Coronary artery (tissue), 2 donors: ENCODE data around the gene PLA2G4E.

Experiments used
- DNase-seq: peaks from one replicate; pipeline ENCODE4 v3.0.0-alpha.2; 2017; ENCODE audit warnings: low spot score
- H3K27ac ChIP-seq, 2 donors: fragments of 200-600 bp; sonication (generic); one replicate each; pipeline ENCODE4 v1.5.1; 2016 to 2019
- H3K4me3 ChIP-seq: fragments of 200-600 bp; sonication (generic); 2 replicates; pipeline ENCODE4 v1.5.1; 2016; ENCODE audit warnings: mild to moderate bottlenecking, moderate library complexity
- CTCF ChIP-seq: fragments of 200-600 bp; sonication (generic); IDR thresholded peaks from one replicate; pipeline ENCODE4 v1.5.1; 2019; ENCODE audit warnings: antibody characterized with exemption

PLA2G4E gene

DNA sequence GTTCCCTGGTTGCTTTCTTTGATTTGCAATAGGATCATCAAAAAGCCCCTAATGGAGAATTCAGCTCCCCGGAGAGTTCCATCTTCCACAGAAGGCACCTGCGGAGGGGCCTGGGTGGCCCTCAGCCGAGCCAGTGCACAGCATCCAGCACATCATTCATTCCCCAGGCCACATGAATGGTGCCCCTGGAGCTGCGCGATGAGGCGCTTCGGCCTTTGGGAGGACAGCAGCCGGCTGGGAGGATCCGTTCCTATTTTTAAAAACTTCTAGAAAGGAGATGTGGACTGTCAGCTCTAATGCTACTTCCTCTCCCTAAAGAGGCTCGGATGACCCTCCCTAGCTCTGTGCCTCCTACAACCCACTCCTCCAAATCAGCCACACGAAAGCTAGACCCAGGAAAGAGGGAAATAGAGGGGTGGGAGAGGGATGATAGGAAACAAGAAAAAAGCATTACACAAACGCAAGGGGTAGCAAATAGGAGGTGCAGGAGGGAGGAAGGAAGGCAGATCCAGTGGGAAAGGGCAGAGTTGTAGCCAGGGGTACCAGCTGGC lies 68.8 kb downstream of the PLA2G4E start:
- no peak for DNase-seq
- H3K27ac ChIP-seq, result peak overlapping the region in 1 of 2 donors; percentile 57
- TF ChIP-seq CTCF, result no peak
- no peak overlapping the region for H3K4me3 ChIP-seq

DNA sequence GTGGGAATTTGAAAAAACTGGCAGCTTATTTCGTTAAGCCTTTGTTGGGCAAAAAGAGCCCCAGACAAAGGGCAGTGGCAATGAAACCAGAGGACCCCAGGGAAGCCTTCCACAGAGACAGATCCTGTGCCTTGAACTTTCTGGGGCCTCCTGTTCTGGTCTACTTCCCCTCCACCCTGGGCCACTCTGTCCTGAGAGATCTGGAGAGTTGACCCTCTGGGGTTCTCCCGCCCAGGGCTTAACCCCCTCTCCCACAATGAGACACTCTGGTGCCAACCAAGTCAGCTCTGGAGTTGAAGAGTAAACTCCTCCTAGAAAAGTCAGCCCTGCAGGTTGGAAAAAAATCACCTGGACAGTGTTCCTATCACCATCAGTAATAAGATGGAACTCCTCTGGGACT lies 69.3 kb downstream of the PLA2G4E start:
- DNase-seq, result peak; percentile 61
- H3K4me3 ChIP-seq, result no peak overlapping the region
- no peak for TF ChIP-seq CTCF
- peak overlapping the region in 1 of 2 donors; percentile 57 for H3K27ac ChIP-seq

DNA sequence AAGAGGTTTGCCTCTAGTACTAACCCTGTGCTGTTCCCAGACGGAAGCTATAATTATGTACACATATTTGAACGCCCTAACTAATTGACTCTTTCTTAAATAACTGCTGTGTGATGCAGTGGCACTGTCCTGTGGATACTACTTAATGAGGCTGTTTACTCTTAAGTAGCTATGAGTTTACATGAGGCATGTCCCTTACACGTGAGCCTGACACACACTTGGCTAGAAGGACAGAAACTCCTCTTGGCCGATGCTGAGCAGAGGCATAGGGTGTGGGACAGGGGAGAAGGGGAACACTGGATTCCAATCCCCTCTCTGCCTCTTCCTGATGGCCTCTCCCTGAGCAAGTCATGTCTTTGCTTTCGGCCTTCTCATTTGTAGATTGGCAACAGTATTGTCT lies 70.4 kb downstream of the PLA2G4E start:
- H3K4me3 ChIP-seq, result no peak overlapping the region
- TF ChIP-seq CTCF, result no peak
- H3K27ac ChIP-seq, result peak overlapping the region; percentile 43 to 58
- no peak for DNase-seq

DNA sequence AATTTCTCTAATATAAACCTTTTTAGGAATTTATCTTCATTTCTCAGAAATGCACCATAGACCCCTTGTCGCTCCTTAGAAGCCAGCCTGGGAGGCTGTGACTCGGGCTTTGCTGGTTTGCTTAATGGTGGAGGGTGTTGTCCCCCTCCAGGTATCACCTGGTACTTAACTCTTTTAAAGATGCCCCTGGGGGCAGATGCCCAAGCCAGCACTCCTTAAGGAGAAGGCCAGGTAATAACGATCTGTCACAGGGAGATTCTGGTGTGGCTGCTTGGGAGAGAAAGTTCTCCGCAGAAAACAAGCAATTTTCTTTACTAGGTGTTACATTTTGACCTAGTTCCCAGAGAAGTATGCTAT lies 70.7 kb downstream of the PLA2G4E start:
- Histone ChIP-seq H3K27ac (peak overlapping the region; percentile 43 to 58), H3K4me3 (no peak overlapping the region)
- no peak for TF ChIP-seq CTCF
- DNase-seq, result no peak

DNA sequence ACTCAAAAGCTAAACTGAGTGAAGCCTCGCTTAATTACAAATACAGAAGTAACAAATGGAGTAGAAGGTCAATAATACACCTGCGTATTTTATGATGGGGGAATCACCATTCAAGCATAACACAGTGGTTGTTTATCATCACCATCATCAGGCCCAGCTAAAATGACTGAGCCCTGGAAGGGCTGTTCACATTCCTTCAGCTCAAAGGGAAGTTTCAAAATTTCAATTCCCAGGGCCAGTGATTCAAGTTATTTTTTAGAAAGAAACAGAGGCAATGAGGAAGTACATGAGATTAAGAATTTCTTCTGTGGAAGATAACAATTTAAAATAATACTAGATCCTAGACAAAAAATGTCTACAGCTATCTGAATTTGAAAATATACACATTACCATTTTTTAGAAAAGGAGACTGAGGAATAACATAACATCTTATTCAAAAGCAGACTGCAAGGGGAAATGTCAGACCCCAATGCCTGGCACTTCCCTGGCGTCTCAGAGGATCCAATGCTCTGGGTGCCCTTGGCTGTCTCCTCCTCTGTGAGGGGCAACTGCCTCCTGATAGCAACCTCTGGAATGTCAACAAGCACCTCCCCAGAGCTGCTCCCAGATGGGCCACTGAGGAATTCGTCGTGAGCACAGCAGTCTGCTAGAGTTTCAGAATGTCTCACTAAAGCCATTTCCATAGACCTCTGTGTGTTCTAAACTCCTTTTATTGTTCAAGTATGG lies 71.3 kb downstream of the PLA2G4E start:
- H3K27ac ChIP-seq, result peak overlapping the region; percentile 43 to 58
- TF ChIP-seq CTCF, result no peak
- DNase-seq, result peak; percentile 65
- no peak overlapping the region for H3K4me3 ChIP-seq

GRCh38 chr15:41948490-41948889 lies 72.4 kb downstream of the PLA2G4E start:
- H3K27ac ChIP-seq, result peak overlapping the region in 1 of 2 donors; percentile 39
- no peak for TF ChIP-seq CTCF
- H3K4me3 ChIP-seq, result no peak overlapping the region
- no peak for DNase-seq

- DNase-seq, result no peak
- TF ChIP-seq CTCF, result no peak
- no peak overlapping the region for H3K27ac ChIP-seq
- no peak overlapping the region for H3K4me3 ChIP-seq
Observed at GRCh38 chr15:41946970-41947369, 73.9 kb downstream of the PLA2G4E start.
